Thyroid gland (tissue), 4 donors: ENCODE results near the gene UBE2J1. TPM values are rescaled to one million over a fixed set of nuclear protein-coding genes. Genes with fewer than 3 reads are reported as not detected.

Source experiments
- DNase-seq, 2 donors: peaks; one replicate each; pipeline ENCODE4 v3.0.0-alpha.2; 2019
- H3K27ac ChIP-seq, 3 donors: fragments of 200-600 bp; sonication (generic); 1 replicate in 2 of 3; 2 replicates in 1 of 3; pipeline ENCODE4 v1.5.1; 2016 to 2019; ENCODE audit warnings: mild to moderate bottlenecking in 1 of 3, moderate library complexity in 1 of 3
- H3K27me3 ChIP-seq: fragments of 200-600 bp; sonication (generic); one replicate; pipeline ENCODE4 v1.5.1; 2019
- H3K36me3 ChIP-seq, 2 donors: fragments of 200-600 bp; sonication (generic); one replicate each; pipeline ENCODE4 v1.5.1; 2016 to 2019
- H3K4me1 ChIP-seq, 2 donors: fragments of 200-600 bp; sonication (generic); one replicate each; pipeline ENCODE4 v1.5.1; 2017 to 2019
- H3K4me3 ChIP-seq, 3 donors: fragments of 200-600 bp; sonication (generic); replicated peaks in 1 of 3; 1 replicate in 2 of 3; 2 replicates in 1 of 3; pipeline ENCODE4 v1.5.1; 2016; ENCODE audit warnings: mild to moderate bottlenecking in 1 of 3
- H3K9me3 ChIP-seq: fragments of 200-600 bp; sonication (generic); one replicate; pipeline ENCODE4 v1.5.1; 2017
- CTCF ChIP-seq, 6 experiments: fragments of 200-600 bp in 3 of 6; fragments of 450-650 bp in 3 of 6; sonication (generic) in 3 of 6; IDR thresholded peaks; one replicate each; pipeline ENCODE4 v1.5.1; 2016 to 2019; ENCODE audit warnings: antibody characterized with exemption in 6 of 6, mild to moderate bottlenecking in 2 of 6, inconsistent platforms in 1 of 6, moderate library complexity in 1 of 6
- POLR2A ChIP-seq, 2 donors: fragments of 450-650 bp; IDR thresholded peaks; one replicate each; pipeline ENCODE4 v1.6.1; 2017; ENCODE audit warnings: antibody characterized with exemption in 2 of 2, mild to moderate bottlenecking in 2 of 2, moderate library complexity in 1 of 2
- WGBS, 2 donors: methylation state at CpG; one replicate each; pipeline ENCODE4 v1.1.5; 2017; 5-methylcytosine and 5-hydroxymethylcytosine counted together
- intact Hi-C: fragments of 100-400 bp; cut with DNase I; formaldehyde crosslinking; loops from one replicate; pipeline ENCODE4 v1.15.1; 2023
- total RNA-seq, 4 donors: library from RNA; depleted of rRNA; stranded (reverse); fragments of >200 nt; gene quantifications; one replicate each; pipeline ENCODE4 v1.2.3, GENCODE V29; 2016

Gene UBE2J1
- total RNA-seq, 4 donors from 2014 or later: 49.8 to 63.1 (median 51.9) TPM

- intact Hi-C loops: no loop called here
- Histone ChIP-seq H3K36me3 (no peaks in the 10 kb centered on the region), H3K27ac (peak overlapping the region; percentile 98 to 99 (median 98)), H3K9me3 (no peaks in the 10 kb centered on the region), H3K4me3 (peak overlapping the region; percentile 68 to 93 (median 76)), H3K4me1 (peaks cover 16 to 44% of the 10 kb centered on the region in 2 donors), H3K27me3 (no peaks in the 10 kb centered on the region)
- WGBS, 2 donors: 1 to 2% methylated on average over 12 of the region's 12 CpGs
- TF ChIP-seq POLR2A (IDR thresholded peaks at IDR 0.05) (no peak), CTCF (IDR thresholded peaks at IDR 0.05) (no peak)
- DNase-seq: no peak
Observed at GRCh38 chr6:89351671-89352277, 748 bp downstream of the UBE2J1 start.

- DNase-seq: no peak
- TF ChIP-seq POLR2A (IDR thresholded peaks at IDR 0.05) (no peak), CTCF (IDR thresholded peaks at IDR 0.05) (no peak)
- Histone ChIP-seq H3K4me1 (peaks cover 16 to 44% of the 10 kb centered on the region in 2 donors), H3K27ac (peak overlapping the region; percentile 7 to 99 (median 10)), H3K27me3 (no peaks in the 10 kb centered on the region), H3K9me3 (no peaks in the 10 kb centered on the region), H3K4me3 (no peak overlapping the region), H3K36me3 (no peaks in the 10 kb centered on the region)
- 60 to 69% methylated on average over 4 of the region's 4 CpGs for WGBS, 2 donors
- intact Hi-C loops: no loop called here
Observed at GRCh38 chr6:89350281-89350966, 2.1 kb downstream of the UBE2J1 start.

DNA sequence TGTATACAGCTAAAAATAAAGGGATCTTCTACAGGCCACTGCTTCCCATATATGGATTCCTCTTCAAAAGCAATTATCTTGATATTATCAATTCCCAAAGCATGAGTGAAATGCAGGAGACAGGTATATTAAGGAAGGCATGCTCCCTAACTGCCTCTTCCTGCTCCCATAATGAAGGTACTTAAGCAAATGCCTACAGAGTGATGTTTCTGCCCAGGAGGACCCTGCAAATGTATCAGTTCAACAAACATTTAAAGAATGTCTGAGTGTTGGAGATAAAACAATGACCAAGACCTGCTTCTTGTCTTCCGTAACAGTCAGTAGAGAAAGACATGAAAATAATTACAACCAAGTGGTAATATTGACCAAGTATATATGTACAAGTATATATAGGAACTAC, 4.2 kb downstream of the UBE2J1 start:
- Histone ChIP-seq H3K4me3 (no peak overlapping the region), H3K27ac (peak overlapping the region in 1 of 3 donors; percentile 8), H3K27me3 (no peaks in the 10 kb centered on the region), H3K4me1 (peaks cover 16 to 44% of the 10 kb centered on the region in 2 donors), H3K36me3 (no peaks in the 10 kb centered on the region), H3K9me3 (no peaks in the 10 kb centered on the region)
- intact Hi-C loops: no loop called here
- no peak for TF ChIP-seq CTCF (IDR thresholded peaks at IDR 0.05)
- no peak for TF ChIP-seq POLR2A (IDR thresholded peaks at IDR 0.05)
- WGBS, 2 donors: 93% methylated on average over 1 of the region's 1 CpG
- DNase-seq: no peak

- WGBS, 2 donors: 21 to 63% methylated on average over 2 of the region's 2 CpGs
- peak overlapping the region in 1 of 3 donors; percentile 8 for H3K27ac ChIP-seq
Observed at GRCh38 chr6:89347825-89348224, 4.7 kb downstream of the UBE2J1 start.

More at GRCh38 chr6:89347825-89348224, 4.7 kb downstream of the UBE2J1 start:
- TF ChIP-seq CTCF (IDR thresholded peaks at IDR 0.05): no peak
- TF ChIP-seq POLR2A (IDR thresholded peaks at IDR 0.05): no peak
- Histone ChIP-seq H3K9me3 (no peaks in the 10 kb centered on the region), H3K4me3 (no peak overlapping the region), H3K27me3 (no peaks in the 10 kb centered on the region), H3K4me1 (peaks cover 16 to 44% of the 10 kb centered on the region in 2 donors), H3K36me3 (no peaks in the 10 kb centered on the region)
- DNase-seq: peak; percentile 38 to 49
- intact Hi-C loops: no loop called here
